HG03432 (cell line): Measurements from ENCODE around the gene CADM1.
"Not testable (repeated sequence)": the region's sequence is repeated elsewhere in the genome, so short reads cannot be mapped to it uniquely, and the experiment has no call there.

Experiments used
- ATAC-seq: cut with Tn5 transposase; IDR thresholded peaks from one replicate; pipeline ENCODE4 v1.9.1; 2021; ENCODE audit warnings: mild to moderate bottlenecking, moderate library complexity; ENCODE audit not compliant: unreplicated experiment

Gene CADM1

DNA sequence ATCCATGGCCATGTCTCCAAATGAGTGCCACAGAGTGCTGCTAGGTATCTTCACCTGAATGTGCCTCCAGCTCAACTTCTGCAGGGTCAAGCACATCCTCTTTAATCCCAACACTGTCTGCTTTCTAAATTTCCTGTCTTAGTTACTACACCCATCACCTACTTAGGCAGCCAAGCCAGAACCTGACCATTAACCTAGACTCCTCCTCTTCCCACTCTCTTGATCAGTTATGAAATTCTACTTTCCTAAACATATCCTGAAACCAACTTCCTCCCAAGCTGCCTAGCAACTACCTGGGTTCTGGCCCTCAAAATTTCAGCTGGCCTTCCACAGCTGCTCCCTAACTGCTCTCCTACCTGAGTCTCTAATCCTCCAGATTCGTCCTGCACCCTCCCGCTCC, 22.7 kb downstream of the CADM1 start:
- no peak for ATAC-seq

DNA sequence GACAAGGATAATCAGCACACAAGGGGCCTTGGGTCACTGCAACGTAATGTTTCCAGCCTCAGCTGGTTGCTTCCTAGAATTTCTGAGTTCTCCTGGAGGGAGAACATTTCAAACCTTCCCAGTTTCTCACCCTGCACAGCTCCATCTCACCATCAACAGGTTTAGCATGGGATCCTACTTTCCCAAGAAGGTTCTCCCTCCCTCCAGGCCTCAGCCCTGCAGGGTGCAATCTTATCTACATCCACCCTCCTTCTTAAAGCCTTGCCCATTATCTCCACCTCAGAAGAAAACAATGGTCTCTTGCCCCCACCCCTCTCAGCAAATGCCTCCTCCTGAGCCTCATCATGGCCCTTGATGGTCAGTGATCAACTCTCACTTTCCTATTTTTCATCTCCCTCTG, 23.6 kb downstream of the CADM1 start:
- no peak for ATAC-seq

DNA sequence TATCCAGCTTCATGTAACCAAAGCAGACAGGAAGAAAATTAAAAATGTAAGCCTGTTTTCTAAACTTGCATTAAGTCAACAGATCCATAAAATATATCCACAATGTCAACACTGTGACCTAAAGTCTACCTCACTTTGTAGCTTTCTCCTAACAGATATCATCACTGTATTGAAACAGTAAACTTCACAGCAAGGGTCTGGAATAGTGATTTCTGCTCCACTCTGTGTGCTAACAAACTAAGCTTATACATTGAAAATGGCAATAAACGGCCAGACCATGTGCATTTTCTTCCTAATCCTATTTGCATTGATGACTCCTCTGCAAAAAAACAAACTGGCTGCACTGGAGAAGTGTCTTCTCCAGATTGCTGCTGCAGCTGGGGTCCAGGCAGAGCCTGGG, 26.8 kb downstream of the CADM1 start:
- ATAC-seq, result no peak

DNA sequence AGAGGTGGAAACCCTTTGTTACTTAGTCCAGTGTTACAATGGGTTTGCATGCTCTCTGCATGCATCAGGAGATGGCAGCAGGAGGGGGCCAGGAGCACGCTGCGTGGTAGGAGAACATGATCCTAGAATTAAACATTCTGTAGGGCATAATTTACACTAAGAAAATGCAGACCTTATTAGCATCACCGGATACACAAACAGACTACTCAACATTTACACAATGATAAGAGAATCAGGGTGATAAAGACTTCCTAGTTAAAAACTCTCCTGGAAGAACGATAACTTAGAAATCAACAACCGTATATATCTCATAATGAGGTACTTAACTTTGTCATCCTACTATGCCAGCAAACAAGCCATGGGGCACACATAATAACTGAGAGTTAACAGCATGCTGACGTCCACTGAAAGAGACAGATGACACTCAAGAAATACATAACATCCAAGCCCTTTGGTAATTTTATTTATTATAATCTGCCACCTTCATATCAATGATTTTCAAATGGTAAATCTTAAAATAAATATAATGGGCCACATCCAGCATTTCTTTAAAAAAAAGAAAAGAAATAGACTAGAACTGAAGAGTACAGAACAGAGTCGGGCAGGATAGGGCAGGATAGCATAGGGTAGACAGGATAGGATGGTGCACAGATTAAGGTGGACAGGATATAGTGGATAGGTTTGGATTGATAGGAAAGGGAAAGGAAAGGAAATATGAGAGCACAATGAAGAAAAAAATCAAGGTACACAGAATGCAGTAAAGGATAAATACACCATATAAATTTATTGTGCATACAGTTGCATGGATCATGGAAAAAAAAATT, 27.5 kb downstream of the CADM1 start:
- no peak for ATAC-seq

DNA sequence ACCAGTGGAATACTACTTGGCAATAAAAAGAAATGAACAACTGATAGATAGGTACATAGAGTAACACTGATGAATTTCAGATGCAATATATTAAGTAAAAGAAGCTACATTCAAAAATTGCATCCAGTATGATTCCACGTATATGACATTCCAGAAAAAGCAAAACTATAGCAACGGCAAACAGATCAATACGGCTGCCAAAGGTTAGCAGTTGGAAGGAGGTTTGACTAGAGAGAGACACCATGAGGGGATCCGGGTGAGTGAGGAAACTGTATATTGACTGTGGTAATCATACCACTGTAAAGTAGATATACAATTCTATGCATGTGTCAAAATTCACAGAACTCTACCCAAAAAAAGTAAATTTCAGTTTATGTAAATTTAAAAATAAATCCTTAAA, 28.7 kb downstream of the CADM1 start:
- no peak for ATAC-seq

DNA sequence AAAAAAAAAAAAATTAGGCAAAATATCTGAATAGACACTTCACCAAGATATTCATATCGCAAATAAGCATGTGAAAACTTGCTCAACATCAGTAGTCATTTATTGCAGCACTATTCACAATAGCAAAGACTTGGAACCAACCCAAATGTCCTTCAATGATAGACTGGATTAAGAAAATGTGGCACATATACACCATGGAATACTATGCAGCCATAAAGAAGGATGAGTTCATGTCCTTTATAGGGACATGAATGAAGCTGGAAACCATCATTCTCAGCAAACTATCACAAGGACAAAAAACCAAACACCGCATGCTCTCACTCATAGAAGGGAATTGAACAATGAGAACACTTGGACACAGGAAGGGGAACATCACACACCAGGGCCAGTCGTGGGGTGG, 29.9 kb downstream of the CADM1 start:
- not testable (repeated sequence) for ATAC-seq

DNA sequence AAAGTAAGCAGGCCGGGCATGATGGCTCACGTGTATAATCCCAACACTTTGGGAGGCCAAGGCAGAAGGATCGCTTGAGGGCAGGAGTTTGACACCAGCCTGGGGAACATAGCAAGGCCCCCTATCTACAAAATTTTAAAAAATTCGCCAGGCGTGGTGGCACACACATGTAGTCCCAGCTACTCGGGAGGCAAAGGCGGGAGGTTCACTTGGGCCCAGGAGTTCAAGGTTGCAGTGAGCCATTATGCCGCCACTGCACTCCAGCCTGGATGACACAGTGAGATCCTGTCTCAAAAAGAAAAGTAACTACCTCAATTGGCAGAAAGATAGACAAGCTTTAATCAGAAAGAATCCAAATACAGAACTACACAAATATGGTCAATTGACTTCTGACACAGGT, 31.0 kb downstream of the CADM1 start:
- ATAC-seq, result no peak

DNA sequence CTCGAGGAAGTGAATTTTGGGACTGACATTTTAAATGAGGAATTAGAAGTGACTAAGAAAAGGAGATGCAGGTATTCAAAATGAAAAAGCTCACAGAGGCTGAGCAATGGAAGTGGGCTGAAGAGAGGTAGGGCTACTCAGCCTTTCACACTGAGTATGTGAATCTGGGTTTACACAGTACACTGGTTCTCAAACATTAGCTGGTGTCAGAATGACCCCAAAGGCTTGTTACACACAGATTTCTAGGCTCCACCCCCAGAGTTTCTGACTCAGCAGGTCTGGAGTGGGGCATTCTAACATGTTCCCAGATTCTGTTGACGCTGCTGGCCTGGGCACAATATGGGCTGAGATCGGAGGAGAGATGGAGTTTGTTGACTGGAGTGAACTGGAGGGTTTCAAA, 32.8 kb downstream of the CADM1 start:
- peak; percentile 68 for ATAC-seq

DNA sequence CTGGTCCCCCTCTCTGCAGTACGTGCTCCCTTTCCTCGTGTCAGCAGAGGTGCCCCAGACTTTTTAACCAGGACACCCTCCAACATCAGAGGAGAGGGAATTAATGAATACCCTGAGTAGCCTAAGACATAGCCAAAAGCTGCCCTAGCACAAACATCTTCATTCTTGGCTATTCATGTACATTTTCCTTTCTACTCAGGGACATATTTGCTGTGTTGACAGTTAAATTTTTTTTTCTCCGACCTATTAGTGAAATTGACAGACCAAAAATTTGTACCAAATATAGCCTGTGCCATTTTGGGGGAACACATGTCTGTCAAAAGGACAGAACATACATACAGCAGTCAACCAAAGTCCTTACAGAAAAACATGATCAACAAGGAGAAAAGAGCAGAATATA, 33.3 kb downstream of the CADM1 start:
- ATAC-seq, result no peak

DNA sequence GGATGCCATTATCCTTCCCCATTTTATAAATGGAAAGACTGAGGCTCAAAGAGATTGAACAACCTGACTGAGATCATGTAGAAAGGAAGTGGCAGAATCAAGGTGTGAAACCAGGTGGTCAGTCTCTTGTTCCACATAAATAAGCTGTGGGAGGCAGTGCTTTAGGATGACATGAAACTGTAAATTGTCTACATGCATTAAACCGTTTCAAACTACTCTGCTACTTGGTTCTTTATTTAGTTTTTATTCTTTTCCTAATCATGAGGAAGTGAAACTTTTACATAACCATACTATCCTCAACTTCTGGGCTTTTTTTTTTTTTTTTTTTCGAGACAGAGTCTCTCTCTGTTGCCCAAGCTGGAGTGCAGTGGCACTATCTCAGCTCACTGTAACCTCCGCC, 34.9 kb downstream of the CADM1 start:
- peak; percentile 54 for ATAC-seq

DNA sequence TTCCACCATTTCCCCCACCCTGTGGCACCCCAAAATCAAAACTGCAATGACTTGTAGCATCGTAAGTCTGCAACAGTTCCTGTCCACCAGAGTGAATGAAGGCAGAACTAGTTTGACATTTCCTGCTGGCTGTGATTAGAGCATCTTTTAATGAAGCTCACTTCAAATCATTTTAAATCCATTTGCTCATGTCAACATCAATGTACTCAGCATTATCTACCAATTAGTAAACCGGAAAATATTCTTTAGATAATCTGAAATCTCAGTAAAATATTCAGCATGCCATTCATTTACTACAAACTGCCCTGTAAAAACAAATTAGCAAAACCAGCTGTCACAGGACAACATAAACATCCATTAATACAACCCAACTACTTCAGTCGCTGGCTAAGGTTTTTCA, 38.1 kb downstream of the CADM1 start:
- no peak for ATAC-seq

DNA sequence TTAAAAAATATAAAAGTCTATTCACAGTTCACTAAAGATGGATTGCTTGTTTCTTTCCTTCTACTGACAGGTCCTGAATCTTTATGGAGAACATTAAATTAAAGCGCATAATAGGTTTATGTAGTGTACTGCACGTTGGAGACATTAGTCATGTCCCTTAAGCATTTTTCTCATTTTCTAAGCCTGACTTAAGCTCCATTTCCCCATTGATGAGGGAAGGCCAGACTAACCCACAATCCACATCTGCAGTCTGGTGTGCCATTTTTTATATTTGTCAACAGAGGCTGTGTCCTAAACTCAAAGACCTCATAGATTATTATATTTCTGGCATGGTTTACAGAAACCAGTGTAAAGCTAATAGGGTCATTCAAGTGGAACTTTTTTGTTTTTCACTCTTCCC, 39.9 kb downstream of the CADM1 start:
- no peak for ATAC-seq

DNA sequence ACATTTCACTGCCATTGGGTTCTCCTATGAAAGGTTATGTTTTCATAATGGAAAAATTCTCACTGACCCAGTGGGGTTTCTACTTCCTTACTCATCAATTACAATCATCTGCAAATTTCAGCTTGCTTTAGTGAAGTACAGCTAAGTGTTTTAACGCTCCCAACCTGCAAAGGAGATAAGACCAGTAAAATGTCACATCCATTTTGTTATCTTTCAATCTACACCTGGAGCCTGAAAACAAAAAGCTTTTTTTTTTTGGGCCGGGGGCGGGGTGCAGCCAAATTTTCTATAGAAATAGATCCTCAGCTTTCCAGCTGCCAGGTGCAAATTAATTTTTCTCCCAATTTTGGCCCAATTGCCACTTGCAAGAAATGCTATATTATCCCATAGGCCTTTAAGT, 40.6 kb downstream of the CADM1 start:
- ATAC-seq, result no peak

DNA sequence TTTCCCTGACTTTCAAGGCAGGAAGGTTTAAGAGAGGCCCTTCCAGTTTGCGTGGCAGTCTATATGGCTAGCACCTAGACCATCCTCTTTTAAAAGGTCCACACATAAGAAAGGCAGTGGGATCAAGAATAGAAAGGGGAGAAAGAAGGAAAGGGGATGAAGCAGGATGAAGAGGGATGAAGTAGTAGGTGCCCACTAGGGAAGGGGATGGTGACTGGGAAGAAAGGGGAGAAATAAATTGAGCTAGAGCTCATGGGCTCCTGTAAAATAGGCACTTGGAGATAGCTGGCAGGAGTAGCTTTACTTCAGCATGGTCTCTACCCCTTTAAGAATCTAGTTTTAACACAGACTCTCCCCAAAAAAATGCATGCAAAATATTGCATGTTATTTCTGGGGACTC, 41.5 kb downstream of the CADM1 start:
- ATAC-seq, result no peak

DNA sequence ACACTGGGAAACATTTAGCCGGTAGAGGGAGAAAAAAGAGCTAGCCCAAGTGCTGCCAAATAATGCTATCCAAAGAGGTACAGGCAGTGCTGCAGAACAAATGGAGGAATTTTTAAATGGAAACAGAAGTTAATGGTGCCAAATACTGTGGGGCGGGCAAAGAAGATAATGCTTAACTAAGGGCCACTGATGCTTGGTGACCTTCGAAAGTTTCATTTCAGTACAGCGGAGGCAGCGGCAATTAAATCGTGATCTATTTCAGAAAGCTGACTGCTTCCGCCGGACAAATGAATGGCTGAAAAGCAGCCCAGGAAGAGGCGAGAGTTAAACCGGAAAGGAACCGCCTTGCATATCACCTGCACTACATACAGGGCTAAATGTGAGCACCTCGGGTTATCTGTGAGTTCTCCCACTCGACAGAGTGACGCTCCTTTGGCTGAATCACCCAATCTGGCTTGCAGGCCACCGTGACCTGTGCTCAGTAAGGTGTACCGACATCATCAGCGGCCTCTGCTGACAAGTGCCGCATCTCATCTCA, 42.1 kb downstream of the CADM1 start:
- ATAC-seq, result no peak

DNA sequence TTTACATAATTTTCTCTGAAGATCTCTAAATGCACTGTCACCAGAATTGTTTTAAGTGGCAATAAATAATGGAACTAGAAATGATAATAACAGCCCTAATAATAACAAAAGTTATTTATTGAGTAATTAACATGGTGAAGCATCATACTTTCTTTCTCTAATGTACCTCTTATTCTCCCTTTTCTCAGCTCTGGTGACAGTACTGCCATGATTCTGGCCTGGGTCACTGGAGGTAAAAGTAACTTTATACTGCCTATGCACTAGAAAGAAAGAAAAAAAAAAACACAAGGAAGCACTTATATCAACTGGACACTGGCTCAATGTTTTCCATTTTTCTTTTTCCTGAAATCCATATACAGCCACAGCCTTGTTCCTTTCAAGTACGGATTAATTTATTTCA, 43.7 kb downstream of the CADM1 start:
- no peak for ATAC-seq

DNA sequence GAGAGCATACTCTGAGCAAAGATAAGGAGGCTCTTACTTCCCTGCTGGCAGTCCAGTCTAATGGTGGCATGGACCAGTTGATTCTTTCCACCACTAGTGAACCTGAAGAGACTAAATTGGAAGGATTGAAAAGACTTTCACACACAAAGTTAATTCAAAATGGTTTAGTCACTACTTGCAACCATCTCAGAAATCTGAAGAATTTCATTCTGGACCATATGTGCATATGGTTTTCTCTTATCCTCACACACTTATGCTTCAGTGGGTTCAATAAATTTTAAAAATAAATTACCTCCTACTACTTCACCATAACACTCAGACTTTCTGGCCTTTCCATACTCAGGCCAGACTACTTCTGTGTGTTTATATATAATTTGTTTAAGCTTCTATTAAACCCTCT, 44.7 kb downstream of the CADM1 start:
- no peak for ATAC-seq

DNA sequence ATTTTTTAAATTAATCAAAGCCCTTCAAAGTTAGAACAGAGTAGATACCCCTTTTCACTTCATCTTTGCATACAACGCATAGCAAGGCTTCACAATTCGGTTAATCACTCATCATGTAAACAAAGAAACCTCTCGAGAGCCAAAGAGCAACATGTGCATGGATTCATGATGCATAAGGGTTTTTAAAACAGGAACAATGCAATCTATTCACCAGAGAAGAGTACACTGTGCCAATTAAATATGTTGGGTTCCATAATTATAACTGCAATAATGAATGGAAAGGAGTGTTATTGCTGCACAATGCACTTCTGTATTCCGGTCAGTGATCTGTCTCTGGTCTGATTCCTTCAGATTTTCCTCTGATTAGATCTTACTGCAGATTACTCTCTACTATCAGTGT, 45.3 kb downstream of the CADM1 start:
- ATAC-seq, result no peak

DNA sequence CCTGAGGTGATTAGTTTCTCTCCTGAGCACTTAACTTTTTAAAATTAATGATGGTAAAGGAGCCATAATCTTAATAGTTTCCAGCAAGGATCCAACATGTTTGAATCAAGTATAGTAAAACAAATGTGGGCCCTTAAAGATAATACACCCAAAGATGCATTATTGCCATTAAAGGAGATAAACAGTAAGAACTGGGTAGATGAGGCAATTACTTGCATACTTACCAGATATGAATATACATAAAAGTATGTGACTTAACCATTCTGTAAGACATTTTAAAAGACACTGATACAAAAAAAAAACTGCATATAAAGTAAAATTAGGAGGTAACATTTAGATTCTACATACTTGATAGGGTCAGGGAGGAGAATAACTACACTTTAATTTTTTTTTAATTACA, 48.2 kb downstream of the CADM1 start:
- ATAC-seq, result no peak

DNA sequence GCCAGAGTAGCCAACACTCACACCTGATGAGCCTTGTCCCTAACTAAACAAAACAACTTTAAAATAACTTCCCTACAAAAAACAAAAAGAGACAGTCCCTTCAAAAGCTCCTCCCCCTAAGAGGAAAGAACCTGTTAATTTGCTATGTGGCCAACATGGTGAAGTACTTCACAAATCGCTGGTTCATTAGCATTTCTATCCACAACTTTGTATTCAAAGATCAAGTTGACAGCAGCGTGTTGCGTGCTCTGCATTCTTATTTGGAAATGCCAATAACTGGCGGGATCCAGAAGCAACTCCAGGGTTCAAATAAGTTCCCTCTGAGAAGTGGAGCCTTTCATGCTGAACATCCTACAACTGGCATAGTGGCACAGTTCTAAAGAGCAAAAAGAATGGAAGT, 48.6 kb downstream of the CADM1 start:
- no peak for ATAC-seq

DNA sequence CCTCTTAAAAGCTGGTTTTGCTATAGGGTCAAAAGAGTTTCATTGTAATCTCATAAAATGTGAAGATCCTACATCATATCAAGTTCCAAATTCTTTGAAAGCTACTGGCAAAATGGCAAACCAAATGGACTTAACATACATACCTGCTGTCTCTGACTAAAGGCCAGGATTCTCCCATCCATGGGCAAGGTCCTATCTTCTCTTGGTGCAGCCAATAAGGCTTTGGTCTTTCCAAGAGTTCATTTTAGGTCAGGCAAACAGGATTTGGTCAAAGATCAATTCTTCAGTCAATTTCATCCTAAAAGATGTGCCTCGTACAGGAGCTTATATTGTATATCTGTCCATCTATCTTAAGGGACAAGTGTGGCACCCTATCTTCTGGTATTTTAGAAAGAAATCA, 49.7 kb downstream of the CADM1 start:
- no peak for ATAC-seq

DNA sequence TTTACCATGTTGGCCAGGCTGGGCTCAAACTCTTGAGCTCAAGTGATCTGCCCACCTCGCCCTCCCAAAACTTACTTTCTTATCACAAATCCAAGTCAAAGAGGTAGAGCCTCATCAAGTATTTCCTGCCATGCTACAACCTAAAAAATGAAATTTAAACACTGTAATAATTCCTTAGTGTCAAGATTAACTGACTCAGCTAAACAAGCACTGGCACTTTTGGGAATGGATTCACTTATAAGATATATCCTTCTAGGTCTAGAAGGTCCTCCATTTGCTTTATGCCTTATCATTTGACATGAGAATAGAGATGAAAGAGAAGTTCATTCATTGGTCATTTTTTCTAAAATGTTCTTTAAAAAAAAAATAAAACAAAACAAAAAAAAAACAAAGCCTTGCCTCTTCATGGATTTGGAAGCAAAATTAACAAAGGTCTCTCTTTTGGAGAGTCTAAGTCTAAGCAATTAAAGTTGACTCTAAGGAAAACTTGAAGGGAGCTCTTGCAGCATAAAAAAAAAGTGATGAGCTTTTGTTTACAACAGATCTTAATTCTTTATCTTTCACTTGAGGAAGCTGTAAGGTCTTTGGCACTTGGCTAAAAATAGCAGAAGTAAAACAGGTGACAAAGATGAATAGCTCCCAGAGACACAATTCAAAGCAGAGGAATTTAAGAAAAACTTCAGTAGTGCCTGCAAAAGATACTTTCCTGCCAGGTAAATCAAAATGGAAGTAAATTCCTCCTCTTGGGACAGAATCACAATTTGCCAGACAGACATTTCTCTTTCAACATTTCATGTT, 50.3 kb downstream of the CADM1 start:
- no peak for ATAC-seq
